Thyroid gland (tissue), 4 donors: Measurements from ENCODE around the gene ITGB2.

Experiments
- POLR2A ChIP-seq, 2 donors: fragments of 450-650 bp; IDR thresholded peaks; one replicate each; pipeline ENCODE4 v1.6.1; 2017; ENCODE audit warnings: antibody characterized with exemption in 2 of 2, mild to moderate bottlenecking in 2 of 2, moderate library complexity in 1 of 2
- TF ChIP-seq, protein P1 (sequence below), 6 experiments: fragments of 200-600 bp in 3 of 6; fragments of 450-650 bp in 3 of 6; sonication (generic) in 3 of 6; IDR thresholded peaks; one replicate each; pipeline ENCODE4 v1.5.1; 2016 to 2019; ENCODE audit warnings: antibody characterized with exemption in 6 of 6, mild to moderate bottlenecking in 2 of 6, inconsistent platforms in 1 of 6, moderate library complexity in 1 of 6

DNA sequence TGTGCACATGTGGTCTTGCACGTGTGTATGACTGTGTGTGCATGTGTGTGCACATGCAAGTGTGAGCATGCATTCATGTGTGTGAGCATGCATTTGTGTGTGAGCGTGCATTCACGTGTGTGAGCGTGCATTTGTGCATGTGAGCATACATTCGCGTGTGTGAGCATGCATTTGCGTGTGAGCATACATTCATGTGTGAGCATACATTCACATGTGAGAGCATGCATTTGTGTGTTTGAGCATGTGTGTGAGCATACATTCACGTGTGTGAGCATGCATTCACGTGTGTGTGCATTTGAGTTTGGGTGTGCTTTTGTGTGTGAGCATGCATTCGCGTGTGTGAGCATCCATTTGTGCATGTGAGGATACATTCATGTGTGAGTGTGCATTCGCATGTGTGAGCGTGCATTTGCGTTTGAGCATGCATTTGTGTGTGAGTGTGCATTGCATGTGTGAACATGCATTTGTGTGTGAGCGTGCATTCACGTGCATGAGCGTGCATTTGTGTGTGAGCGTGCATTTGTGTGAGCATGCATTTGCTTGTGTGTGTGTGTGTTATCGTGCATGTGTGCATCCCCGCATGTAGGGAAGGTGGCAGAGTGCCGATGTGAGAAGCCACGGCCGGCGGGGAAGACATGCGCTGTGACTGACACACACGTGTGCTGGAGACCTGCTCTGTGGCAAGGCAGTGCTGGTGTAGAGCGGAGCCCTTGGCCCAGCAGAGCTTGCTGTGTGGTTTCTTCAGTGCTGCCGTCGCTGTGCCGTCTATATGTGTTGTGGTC is 18.2 kb downstream of the ITGB2 start:
- TF ChIP-seq, protein P1, sequence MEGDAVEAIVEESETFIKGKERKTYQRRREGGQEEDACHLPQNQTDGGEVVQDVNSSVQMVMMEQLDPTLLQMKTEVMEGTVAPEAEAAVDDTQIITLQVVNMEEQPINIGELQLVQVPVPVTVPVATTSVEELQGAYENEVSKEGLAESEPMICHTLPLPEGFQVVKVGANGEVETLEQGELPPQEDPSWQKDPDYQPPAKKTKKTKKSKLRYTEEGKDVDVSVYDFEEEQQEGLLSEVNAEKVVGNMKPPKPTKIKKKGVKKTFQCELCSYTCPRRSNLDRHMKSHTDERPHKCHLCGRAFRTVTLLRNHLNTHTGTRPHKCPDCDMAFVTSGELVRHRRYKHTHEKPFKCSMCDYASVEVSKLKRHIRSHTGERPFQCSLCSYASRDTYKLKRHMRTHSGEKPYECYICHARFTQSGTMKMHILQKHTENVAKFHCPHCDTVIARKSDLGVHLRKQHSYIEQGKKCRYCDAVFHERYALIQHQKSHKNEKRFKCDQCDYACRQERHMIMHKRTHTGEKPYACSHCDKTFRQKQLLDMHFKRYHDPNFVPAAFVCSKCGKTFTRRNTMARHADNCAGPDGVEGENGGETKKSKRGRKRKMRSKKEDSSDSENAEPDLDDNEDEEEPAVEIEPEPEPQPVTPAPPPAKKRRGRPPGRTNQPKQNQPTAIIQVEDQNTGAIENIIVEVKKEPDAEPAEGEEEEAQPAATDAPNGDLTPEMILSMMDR (IDR thresholded peaks at IDR 0.05) = no peak
- no peak for TF ChIP-seq POLR2A (IDR thresholded peaks at IDR 0.05)
